ENCODE results near the gene ATP10A. TPM values are rescaled to one million over a fixed set of nuclear protein-coding genes. Genes with fewer than 3 reads are reported as not detected.
A peak's percentile ranks its signal among the peaks of the same experiment; 100 is the strongest.
"Not testable (repeated sequence)": the region's sequence is repeated elsewhere in the genome, so short reads cannot be mapped to it uniquely, and the experiment has no call there.

ATP10A gene
- total RNA-seq, 1 donor from 2014 or later: 11.7 TPM

GRCh38 chr15:25858952-25859760 lies 4.0 kb downstream of the ATP10A start:
- no peak for DNase-seq

- not testable (repeated sequence) for DNase-seq
Measured at GRCh38 chr15:25856059-25856458, 7.1 kb downstream of the ATP10A start.

- no peak for DNase-seq
Measured at GRCh38 chr15:25852661-25853524, 10.2 kb downstream of the ATP10A start.

GRCh38 chr15:25852027-25852426 lies 11.1 kb downstream of the ATP10A start:
- no peak for DNase-seq

GRCh38 chr15:25850154-25851111 lies 12.7 kb downstream of the ATP10A start:
- DNase-seq: peak; percentile 71

GRCh38 chr15:25849157-25849921 lies 13.8 kb downstream of the ATP10A start:
- DNase-seq: peak; percentile 90

- no peak for DNase-seq
Measured at GRCh38 chr15:25848784-25849156, 14.4 kb downstream of the ATP10A start.

GRCh38 chr15:25848325-25848724 lies 14.8 kb downstream of the ATP10A start:
- no peak for DNase-seq

GRCh38 chr15:25847051-25847450 lies 16.1 kb downstream of the ATP10A start:
- no peak for DNase-seq

GRCh38 chr15:25846377-25846776 lies 16.8 kb downstream of the ATP10A start:
- no peak for DNase-seq

- DNase-seq: no peak
Measured at GRCh38 chr15:25844981-25845680, 18.0 kb downstream of the ATP10A start.

GRCh38 chr15:25844542-25844941 lies 18.6 kb downstream of the ATP10A start:
- no peak for DNase-seq

GRCh38 chr15:25844076-25844475 lies 19.1 kb downstream of the ATP10A start:
- DNase-seq: no peak

GRCh38 chr15:25839638-25840156 lies 23.4 kb downstream of the ATP10A start:
- DNase-seq: no peak

- no peak for DNase-seq
Measured at GRCh38 chr15:25838871-25839195, 24.3 kb downstream of the ATP10A start.

- no peak for DNase-seq
Measured at GRCh38 chr15:25838191-25838870, 24.8 kb downstream of the ATP10A start.

- peak; percentile 4 for DNase-seq
Measured at GRCh38 chr15:25832158-25832557, 31.0 kb downstream of the ATP10A start.

- peak; percentile 83 for DNase-seq
Measured at GRCh38 chr15:25830844-25831451, 32.2 kb downstream of the ATP10A start.

- no peak for DNase-seq
Measured at GRCh38 chr15:25829073-25829472, 34.1 kb downstream of the ATP10A start.

GRCh38 chr15:25825207-25825606 lies 37.9 kb downstream of the ATP10A start:
- no peak for DNase-seq

All from skin of body (tissue), 2 donors.